ENCODE measurements around the gene ARL2BP.
"Not testable (repeated sequence)": the region's sequence is repeated elsewhere in the genome, so short reads cannot be mapped to it uniquely, and the experiment has no call there.

ARL2BP gene

GRCh38 chr16:57263541-57264351 is 18.7 kb downstream of the ARL2BP start:
- DNase-seq = no peak

- DNase-seq = no peak
These were observed 19.3 kb downstream of the ARL2BP start for GRCh38 chr16:57264381-57264780.

DNA sequence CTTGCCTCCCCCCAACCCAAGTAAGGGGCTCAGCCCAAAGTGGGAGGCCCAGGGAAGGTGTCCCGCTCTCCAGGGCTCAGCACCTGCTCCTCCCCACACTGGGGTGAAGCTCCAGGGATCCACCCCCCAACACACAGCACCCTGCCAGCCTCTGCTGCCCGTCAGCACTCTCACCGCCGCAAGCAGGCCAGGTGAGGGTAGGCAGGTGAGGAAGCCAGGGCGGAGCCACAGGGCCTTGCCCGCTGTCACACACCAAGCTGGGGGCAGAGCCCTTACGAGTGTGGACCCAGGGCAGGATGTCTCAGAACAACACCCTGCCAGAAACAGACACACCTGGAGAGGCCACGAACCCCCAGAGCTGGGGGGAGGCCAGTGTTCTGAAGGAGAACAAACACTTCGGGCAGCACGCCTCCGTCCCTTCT is 19.9 kb downstream of the ARL2BP start:
- DNase-seq = no peak

GRCh38 chr16:57265850-57266530 is 20.9 kb downstream of the ARL2BP start:
- DNase-seq = no peak

DNA sequence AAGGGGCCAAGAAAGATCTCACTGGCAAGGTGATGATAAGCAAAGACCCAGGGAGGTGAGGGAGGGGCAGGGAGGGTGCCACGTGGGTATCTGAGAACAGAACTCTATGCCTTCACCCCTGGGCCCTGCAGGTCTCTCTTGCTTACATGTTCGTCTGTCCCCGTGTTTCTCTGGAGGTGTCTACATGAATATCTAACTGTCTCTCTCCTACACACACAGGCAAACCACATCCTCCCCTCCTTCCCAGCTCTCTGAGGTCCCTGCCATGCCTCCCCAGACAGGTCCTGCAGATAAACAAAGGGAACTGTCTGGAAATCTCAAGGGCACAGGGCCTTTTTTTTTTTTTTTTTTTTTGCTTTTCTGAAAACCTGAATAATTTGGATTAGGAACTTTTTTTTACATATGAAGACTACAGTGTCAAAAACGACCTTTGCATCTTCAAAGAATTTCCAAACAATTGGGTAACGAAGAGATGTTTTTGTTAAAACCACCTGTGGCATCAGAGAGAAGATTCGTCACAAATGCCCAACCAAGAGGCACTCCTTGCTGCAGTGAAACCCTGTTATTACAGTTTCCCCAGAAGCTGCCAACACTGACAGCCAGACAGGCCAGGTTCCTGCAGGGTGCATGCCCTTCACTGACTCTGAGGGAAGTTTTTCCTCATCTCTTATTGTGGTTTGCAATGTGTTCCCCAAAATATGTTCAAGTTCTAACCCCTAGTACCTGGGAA is 21.6 kb downstream of the ARL2BP start:
- no peak for DNase-seq

DNA sequence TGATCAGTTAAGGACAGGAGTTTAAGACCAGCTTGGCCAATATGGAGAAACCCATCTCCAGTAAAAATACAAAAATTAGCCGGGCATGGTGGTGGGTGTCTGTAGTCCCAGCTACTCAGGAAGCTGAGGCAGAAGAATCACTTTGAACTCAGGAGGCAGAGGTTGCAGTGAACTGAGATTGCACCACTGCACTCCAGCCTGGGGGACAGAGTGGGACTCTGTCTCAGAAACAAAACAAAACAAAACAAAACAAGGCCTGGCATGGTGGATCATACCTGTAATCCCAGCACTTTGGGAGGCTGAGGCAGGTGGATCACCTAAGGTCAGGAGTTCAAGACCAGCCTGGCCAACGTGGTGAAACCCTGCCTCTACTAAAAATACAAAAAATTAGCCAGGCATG is 22.3 kb downstream of the ARL2BP start:
- DNase-seq = not testable (repeated sequence)

- no peak for DNase-seq
These were observed 24.0 kb downstream of the ARL2BP start for GRCh38 chr16:57268804-57269800.

DNA sequence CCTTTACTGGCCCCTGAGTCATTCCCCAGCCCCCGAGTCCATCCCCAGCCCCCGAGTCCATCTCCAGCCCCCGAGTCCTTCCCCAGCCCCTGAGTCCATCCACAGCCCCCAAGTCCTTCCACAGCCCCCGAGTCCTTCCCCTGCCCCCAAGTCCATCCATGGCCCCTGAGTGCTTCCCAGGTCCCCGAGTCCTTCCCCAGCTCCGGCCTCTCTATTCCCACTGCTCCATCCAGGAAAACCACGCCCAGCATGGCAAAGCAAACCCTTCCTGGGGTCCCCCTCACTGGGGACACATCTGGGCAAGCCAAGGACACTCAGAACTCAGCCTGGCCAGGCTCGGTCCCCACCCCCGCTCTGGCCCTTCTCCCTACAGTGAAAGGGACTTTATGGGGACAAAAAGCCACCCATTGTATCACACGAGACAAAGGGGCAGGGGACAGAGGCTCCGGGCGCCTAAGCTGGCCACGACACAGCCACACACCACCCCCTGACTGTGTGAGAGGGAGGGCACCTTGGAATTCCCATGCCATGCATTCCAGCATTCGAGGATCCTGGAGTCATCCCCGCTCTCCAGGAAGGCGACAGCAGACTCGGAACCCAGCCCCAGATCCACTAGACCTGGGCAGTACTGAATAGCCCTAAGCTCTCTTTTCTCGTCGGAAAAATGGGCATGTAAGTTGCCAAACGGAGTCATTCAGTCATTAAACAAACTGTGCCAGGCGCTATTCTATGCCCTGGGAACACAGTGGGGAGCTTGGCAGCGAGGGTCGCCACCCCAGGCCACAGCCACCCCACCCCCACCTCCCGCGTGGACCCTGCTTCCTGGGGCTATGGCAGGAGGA is 25.4 kb downstream of the ARL2BP start:
- no peak for DNase-seq

- no peak for DNase-seq
These were observed 25.9 kb downstream of the ARL2BP start for GRCh38 chr16:57271063-57271345.

DNA sequence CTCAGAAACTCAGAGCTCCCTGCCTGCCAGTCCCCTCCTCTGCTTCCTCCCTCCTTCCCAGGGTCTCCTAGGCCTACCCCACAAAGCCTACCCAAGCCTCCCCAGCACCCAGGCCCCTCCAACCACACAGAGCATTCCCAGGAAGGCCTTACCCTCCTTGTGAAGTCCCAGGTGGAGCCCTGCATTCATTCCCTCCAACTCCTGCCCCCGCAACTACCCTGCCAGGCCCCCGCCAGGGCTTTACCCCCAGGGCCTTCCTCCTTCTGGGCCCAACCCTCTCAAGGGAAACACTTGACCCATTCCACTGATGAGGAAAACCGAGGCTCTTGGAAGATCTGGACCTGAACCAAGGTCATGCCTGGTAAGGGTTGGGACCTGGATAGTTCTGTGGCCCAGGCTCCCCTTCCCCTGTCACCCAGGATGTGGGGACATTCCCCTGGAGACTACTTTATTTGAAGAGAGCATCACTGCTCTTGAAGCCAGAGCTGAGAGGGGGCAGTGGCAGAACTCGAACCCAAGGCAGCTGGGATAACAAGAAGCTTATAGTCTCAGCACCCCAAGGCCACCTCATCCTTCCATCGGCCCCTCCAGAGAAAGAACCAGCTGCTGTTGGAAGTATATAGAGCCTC is 26.9 kb downstream of the ARL2BP start:
- no peak for DNase-seq

- no peak for DNase-seq
These were observed 28.3 kb downstream of the ARL2BP start for GRCh38 chr16:57273359-57273758.

DNA sequence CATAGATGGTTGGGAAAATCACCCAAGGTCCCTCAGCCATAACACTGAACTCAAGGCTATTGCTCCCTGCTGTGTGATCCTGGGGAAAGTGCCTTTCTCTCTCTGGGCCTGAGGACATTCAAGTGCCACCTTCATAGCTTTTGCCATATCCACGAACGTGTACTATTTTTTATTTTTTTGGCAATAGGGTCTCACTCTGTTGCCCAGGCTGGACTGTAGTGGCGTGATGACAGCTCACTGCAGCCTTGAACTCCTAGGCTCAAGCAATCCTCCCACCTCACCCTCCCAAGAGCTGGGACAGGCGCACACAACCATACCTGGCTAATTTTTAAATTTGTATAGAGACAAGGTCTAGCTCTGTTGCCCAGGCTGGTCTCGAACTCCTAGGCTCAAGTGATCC is 28.8 kb downstream of the ARL2BP start:
- DNase-seq = no peak

GRCh38 chr16:57275946-57276345 is 30.9 kb downstream of the ARL2BP start:
- not testable (repeated sequence) for DNase-seq

- DNase-seq = no peak
These were observed 31.5 kb downstream of the ARL2BP start for GRCh38 chr16:57276596-57276995.

DNA sequence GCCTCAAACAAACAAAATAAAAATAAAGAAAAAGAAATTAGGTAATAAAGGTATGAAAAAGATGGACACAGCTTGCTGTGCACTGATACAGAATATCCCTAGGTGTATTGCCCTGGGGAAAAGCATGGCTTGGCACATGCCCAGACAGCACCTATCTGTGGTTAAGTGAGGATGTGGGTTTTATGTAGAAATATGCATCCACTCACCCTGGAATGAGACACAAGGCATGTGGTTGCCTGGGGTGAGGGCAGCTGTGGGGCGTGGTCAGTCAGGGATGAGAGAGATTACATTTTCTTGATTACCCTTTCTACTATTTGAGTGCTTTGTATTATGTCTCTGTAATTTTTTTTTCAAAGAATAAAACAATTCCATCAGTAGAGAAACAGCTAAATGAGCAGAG is 32.5 kb downstream of the ARL2BP start:
- no peak for DNase-seq

GRCh38 chr16:57278494-57278893 is 33.4 kb downstream of the ARL2BP start:
- no peak for DNase-seq

GRCh38 chr16:57279780-57280638 is 35.0 kb downstream of the ARL2BP start:
- no peak for DNase-seq

DNA sequence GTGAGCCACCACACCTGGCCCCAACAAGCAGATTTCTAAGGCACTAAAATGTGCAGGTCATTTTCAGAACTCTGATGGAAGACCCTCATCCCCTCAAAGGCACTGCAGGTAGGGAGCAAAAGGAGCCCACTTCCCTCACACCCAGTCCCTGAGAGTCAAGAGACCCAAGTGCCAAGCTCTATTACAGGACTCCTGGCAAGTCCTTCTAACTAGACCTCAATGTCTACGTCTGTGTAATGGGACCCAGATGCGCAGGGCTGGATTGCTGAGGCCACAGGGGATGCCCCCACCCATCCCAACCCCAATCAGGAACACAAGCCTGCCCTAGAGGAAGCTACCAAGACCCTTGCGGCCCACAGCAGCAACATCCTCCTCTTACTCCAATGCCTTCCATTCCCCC is 36.7 kb downstream of the ARL2BP start:
- no peak for DNase-seq

- no peak for DNase-seq
These were observed 37.6 kb downstream of the ARL2BP start for GRCh38 chr16:57282510-57283213.

All from DMS79 (cell line).